GM12864 (cell line): Measurements from ENCODE around the gene DDX23.
"Not testable (repeated sequence)": the region's sequence is repeated elsewhere in the genome, so short reads cannot be mapped to it uniquely, and the experiment has no call there.

ENCODE experiments used
- DNase-seq: peaks from one replicate; pipeline ENCODE4 v3.0.0-alpha.2; 2011; ENCODE audit warnings: low read depth
- H3K4me3 ChIP-seq: 2 replicates; pipeline ENCODE4 v1.5.1; 2011; ENCODE audit warnings: mild to moderate bottlenecking, low read depth, low read length, control low read depth
- TF ChIP-seq, protein P1 (sequence below): IDR thresholded peaks from 2 replicates; pipeline ENCODE4 v1.5.1; 2011; ENCODE audit warnings: low read depth, mild to moderate bottlenecking, moderate library complexity, low read length, control low read depth, inconsistent platforms; ENCODE audit errors: missing control alignments

The DDX23 gene

GRCh38 chr12:48875944-48876515, 24.1 kb upstream of the DDX23 start:
- TF ChIP-seq, protein P1, sequence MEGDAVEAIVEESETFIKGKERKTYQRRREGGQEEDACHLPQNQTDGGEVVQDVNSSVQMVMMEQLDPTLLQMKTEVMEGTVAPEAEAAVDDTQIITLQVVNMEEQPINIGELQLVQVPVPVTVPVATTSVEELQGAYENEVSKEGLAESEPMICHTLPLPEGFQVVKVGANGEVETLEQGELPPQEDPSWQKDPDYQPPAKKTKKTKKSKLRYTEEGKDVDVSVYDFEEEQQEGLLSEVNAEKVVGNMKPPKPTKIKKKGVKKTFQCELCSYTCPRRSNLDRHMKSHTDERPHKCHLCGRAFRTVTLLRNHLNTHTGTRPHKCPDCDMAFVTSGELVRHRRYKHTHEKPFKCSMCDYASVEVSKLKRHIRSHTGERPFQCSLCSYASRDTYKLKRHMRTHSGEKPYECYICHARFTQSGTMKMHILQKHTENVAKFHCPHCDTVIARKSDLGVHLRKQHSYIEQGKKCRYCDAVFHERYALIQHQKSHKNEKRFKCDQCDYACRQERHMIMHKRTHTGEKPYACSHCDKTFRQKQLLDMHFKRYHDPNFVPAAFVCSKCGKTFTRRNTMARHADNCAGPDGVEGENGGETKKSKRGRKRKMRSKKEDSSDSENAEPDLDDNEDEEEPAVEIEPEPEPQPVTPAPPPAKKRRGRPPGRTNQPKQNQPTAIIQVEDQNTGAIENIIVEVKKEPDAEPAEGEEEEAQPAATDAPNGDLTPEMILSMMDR, result no peak
- no peak overlapping the region for H3K4me3 ChIP-seq
- DNase-seq, result no peak

DNA sequence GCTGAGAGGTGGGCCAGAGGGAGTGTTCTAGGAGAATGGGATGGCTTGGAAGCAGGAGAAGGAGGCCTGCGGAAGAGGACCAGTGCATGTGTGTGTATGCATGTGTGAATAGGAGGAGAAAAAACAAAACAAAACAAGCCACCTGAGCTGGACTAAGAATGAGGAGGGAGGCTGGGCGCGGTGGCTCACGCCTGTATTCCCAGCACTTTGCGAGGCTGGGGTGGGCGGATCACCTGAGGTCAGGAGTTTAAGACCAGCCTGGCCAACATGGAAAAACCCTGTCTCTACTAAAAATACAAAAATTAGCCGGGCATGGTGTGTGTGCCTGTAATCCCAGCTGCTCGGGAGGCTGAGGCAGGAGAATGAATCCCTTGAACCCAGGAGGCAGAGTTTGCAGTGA, 21.6 kb upstream of the DDX23 start:
- H3K4me3 ChIP-seq, DNase-seq: not testable (repeated sequence)

GRCh38 chr12:48873096-48873495, 21.1 kb upstream of the DDX23 start:
- DNase-seq, result no peak
- TF ChIP-seq, protein P1, result no peak

DNA sequence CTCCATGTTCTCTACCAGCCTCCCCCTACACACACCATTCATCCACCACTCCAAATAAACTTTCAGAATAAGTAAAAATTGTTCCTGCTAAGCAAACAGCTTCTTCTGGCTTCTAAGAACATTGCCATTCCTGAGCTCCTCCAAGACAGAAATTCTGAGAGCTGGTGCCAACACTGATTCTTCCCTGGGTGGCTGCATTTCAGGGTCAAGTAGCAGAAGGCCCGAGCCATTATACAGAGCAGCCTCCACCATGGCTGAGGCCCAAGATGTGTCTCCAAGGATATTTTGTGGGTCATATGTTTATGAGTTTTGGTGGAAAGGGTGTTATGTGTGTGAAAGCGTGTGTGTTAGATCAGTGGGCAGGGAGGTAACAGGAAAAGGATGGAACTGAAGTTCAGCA, 17.2 kb upstream of the DDX23 start:
- TF ChIP-seq, protein P1, result no peak
- no peak for DNase-seq
- H3K4me3 ChIP-seq, result no peak overlapping the region

More at GRCh38 chr12:48873096-48873495, 21.1 kb upstream of the DDX23 start:
- H3K4me3 ChIP-seq, result no peak overlapping the region

- H3K4me3 ChIP-seq, result no peak overlapping the region
- TF ChIP-seq, protein P1, result no peak
- no peak for DNase-seq
These were observed 16.5 kb upstream of the DDX23 start for GRCh38 chr12:48868451-48868850.

DNA sequence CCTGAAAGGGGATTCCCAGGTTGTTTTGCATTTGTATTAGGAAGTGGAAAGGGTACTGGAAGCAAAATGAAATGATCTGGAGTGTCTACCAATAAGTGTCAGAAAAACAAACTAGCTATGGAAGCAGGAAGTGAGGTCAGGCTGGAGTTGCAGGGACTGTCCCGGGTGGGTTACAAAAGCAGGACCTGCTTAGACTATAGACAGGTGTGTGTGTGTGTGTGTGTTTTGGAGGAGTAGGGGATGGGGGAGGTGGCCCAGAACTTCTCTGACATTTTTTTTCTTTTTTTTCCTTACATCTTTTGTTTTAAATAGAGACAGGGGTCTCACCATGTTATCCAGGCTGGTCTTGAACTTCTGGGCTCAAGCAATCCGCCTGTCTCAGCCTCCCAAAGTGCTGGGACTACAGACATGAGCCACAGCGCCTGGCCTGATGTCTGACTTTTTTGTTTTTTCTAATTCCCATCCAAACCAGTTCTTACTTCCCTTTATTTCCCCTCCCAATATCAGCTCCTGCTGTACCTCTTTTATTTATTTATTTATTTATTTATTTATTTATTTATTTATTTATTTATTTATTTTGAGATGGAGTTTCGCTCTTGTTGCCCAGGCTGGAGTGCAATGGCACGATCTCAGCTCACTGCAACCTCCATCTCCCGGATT, 14.2 kb upstream of the DDX23 start:
- TF ChIP-seq, protein P1, result no peak
- H3K4me3 ChIP-seq, result peak overlapping the region; percentile 76; the same call in 1 of the 2 replicates
- no peak for DNase-seq

GRCh38 chr12:48865281-48866051, 13.5 kb upstream of the DDX23 start, which contains the start of gene RND1:
TSS of gene RND1 (minus strand) at chr12:48865870. CDS start at chr12:48865767, 103 bp downstream.
- DNase-seq, result peak; percentile 94
- TF ChIP-seq, protein P1, result no peak
- H3K4me3 ChIP-seq, result peak within 1 kb of the TSS; percentile 76
